PFSK-1 (cell line): ENCODE measurements around the gene NOP56.

Source experiments
- FOXP2 ChIP-seq: optimal IDR thresholded peaks from 2 replicates; pipeline ENCODE3; 2011; ENCODE audit warnings: borderline replicate concordance, control low read depth, inconsistent platforms; ENCODE audit not compliant: insufficient read depth; ENCODE audit errors: extremely low read length, extremely low read depth
- POLR2AphosphoS5 ChIP-seq: IDR thresholded peaks from 2 replicates; pipeline ENCODE4 v1.6.1; 2012; ENCODE audit warnings: low read depth, mild to moderate bottlenecking, control low read depth, low read length, moderate library complexity
- REST ChIP-seq, 2 experiments: IDR thresholded peaks; 2 replicates each; pipeline versions ENCODE4 v1.6.1 to v1.8.0; 2011 to 2012; ENCODE audit warnings: low read depth in 2 of 2, low read length in 2 of 2, control low read depth in 1 of 2, inconsistent platforms in 1 of 2, mild to moderate bottlenecking in 1 of 2, moderate library complexity in 1 of 2; ENCODE audit not compliant: insufficient read depth in 1 of 2
- SIN3A ChIP-seq: IDR thresholded peaks from 2 replicates; pipeline ENCODE4 v1.6.1; 2012; ENCODE audit warnings: mild to moderate bottlenecking, low read length, moderate library complexity, borderline replicate concordance; ENCODE audit not compliant: insufficient read depth
- TAF1 ChIP-seq: IDR thresholded peaks from 2 replicates; pipeline ENCODE4 v1.6.1; 2012; ENCODE audit warnings: low read length, control low read depth, borderline replicate concordance; ENCODE audit not compliant: insufficient read depth

The NOP56 gene

GRCh38 chr20:2606507-2607006 lies 45.9 kb upstream of the NOP56 start:
- no peak for TF ChIP-seq REST (IDR thresholded peaks at IDR 0.05; ENCODE audit: insufficient read depth in 1 of 2, low read depth in 2 of 2, low read length in 2 of 2)
- TF ChIP-seq SIN3A = no peak
- TF ChIP-seq TAF1 = no peak
- no peak for TF ChIP-seq POLR2AphosphoS5
- TF ChIP-seq FOXP2 = no peak

- TF ChIP-seq TAF1 (no peak), REST (IDR thresholded peaks at IDR 0.05; ENCODE audit: insufficient read depth in 1 of 2, low read depth in 2 of 2, low read length in 2 of 2) (no peak), FOXP2 (no peak), SIN3A (no peak), POLR2AphosphoS5 (no peak)
Measured at GRCh38 chr20:2610326-2610725, 42.1 kb upstream of the NOP56 start.

GRCh38 chr20:2610941-2611720 lies 41.3 kb upstream of the NOP56 start:
- no peak for TF ChIP-seq REST (IDR thresholded peaks at IDR 0.05; ENCODE audit: insufficient read depth in 1 of 2, low read depth in 2 of 2, low read length in 2 of 2)

- TF ChIP-seq REST (IDR thresholded peaks at IDR 0.05; ENCODE audit: insufficient read depth in 1 of 2, low read depth in 2 of 2, low read length in 2 of 2) (no peak), TAF1 (no peak), POLR2AphosphoS5 (no peak), FOXP2 (no peak), SIN3A (no peak)
Measured at GRCh38 chr20:2612073-2612472, 40.4 kb upstream of the NOP56 start.

- TF ChIP-seq POLR2AphosphoS5 = no peak
- TF ChIP-seq FOXP2 = no peak
- TF ChIP-seq TAF1 = no peak
- TF ChIP-seq SIN3A = no peak
- no peak for TF ChIP-seq REST (IDR thresholded peaks at IDR 0.05; ENCODE audit: insufficient read depth in 1 of 2, low read depth in 2 of 2, low read length in 2 of 2)
Measured at GRCh38 chr20:2616634-2617033, 35.8 kb upstream of the NOP56 start.
